Spleen (tissue), 11 donors: ENCODE results near the gene USP10. TPM values are rescaled to one million over a fixed set of nuclear protein-coding genes. Genes with fewer than 3 reads are reported as not detected.

Experiments
- DNase-seq: peaks from one replicate; pipeline ENCODE4 v3.0.0-alpha.2; 2020
- H3K27ac ChIP-seq, 8 donors: fragments of 200-600 bp; sonication (generic) in 7 of 8; 1 replicate in 4 of 8; 2 replicates in 4 of 8; pipeline versions ENCODE4 v1.5.0 to v1.8.0; 2016 to 2021; ENCODE audit warnings: inconsistent platforms in 4 of 8, mild to moderate bottlenecking in 4 of 8, moderate library complexity in 1 of 8
- H3K27me3 ChIP-seq, 7 donors: fragments of 200-600 bp; sonication (generic) in 6 of 7; replicated peaks in 1 of 7; 1 replicate in 4 of 7; 2 replicates in 3 of 7; pipeline versions ENCODE4 v1.5.0 to v1.8.0; 2016 to 2021; ENCODE audit warnings: inconsistent platforms in 3 of 7, mild to moderate bottlenecking in 1 of 7
- H3K36me3 ChIP-seq, 6 donors: fragments of 200-600 bp; sonication (generic) in 5 of 6; 1 replicate in 4 of 6; 2 replicates in 2 of 6; pipeline versions ENCODE4 v1.5.0 to v1.8.0; 2016 to 2021; ENCODE audit warnings: inconsistent platforms in 2 of 6
- H3K4me1 ChIP-seq, 6 donors: fragments of 200-600 bp; sonication (generic) in 5 of 6; 1 replicate in 3 of 6; 2 replicates in 3 of 6; pipeline versions ENCODE4 v1.5.0 to v1.8.0; 2016 to 2021; ENCODE audit warnings: inconsistent platforms in 3 of 6
- H3K4me3 ChIP-seq, 8 donors: fragments of 200-600 bp; sonication (generic) in 7 of 8; 1 replicate in 4 of 8; 2 replicates in 4 of 8; pipeline versions ENCODE4 v1.5.0 to v1.8.0; 2016 to 2021; ENCODE audit warnings: inconsistent platforms in 4 of 8, mild to moderate bottlenecking in 4 of 8, moderate library complexity in 2 of 8
- H3K9me3 ChIP-seq, 8 donors: fragments of 200-600 bp; sonication (generic) in 7 of 8; 1 replicate in 4 of 8; 2 replicates in 4 of 8; pipeline versions ENCODE4 v1.5.0 to v1.8.0; 2016 to 2021; ENCODE audit warnings: inconsistent platforms in 4 of 8
- CTCF ChIP-seq, 11 experiments: fragments of 200-600 bp in 7 of 11; fragments of 450-650 bp in 4 of 11; sonication (generic) in 4 of 11; IDR thresholded peaks in 8 of 11; conservative IDR thresholded peaks in 3 of 11; 1 replicate in 7 of 11; 2 replicates in 4 of 11; pipeline versions ENCODE4 v1.4.0 to v1.8.0; 2016 to 2021; ENCODE audit warnings: antibody characterized with exemption in 11 of 11, inconsistent platforms in 4 of 11, mild to moderate bottlenecking in 1 of 11
- POLR2A ChIP-seq, 3 donors: fragments of 450-650 bp; IDR thresholded peaks; one replicate each; pipeline ENCODE4 v1.5.1; 2017; ENCODE audit warnings: antibody characterized with exemption in 3 of 3, mild to moderate bottlenecking in 1 of 3
- POLR2AphosphoS5 ChIP-seq, 3 donors: sonication (generic); formaldehyde crosslinking; IDR thresholded peaks; one replicate each; pipeline ENCODE4 v1.5.1; 2017; ENCODE audit warnings: antibody characterized with exemption in 3 of 3
- WGBS, 5 donors: extraction: QIAGEN DNeasy Blood & Tissue Kit in 3 of 5; methylation state at CpG; one replicate each; pipeline versions ENCODE4 v1.1.5 to v1.1.7; 2013 to 2018; 5-methylcytosine and 5-hydroxymethylcytosine counted together
- intact Hi-C: fragments of 100-400 bp; cut with DNase I; formaldehyde crosslinking; loops from one replicate; pipeline ENCODE4 v1.15.0; 2023; ENCODE audit warnings: low total_unique reads
- polyA plus RNA-seq, 3 donors: library from polyadenylated mRNA; stranded (reverse); fragments of 200-250 nt; gene quantifications; one replicate each; pipeline ENCODE4 v1.2.1, GENCODE V29; 2013
- total RNA-seq, 7 donors: library from RNA; depleted of rRNA in 3 of 7; stranded (reverse); fragments of >200 nt in 3 of 7; fragmentation: NEBNext Ultra II Directional in 4 of 7; extraction: Animal tissue kit (Norgen Biotek cat#: 25700) in 4 of 7; gene quantifications; one replicate each; pipeline versions ENCODE4 v1.1.0 to v1.2.1, GENCODE V29; 2016 to 2021
- donor health status: healthy with polysubstance abuse.
- donor health status: DM: no; HTN: no; CAD: no; lungs with moderate emphysema.
- donor health status: DM: no; HTN: no; CAD: no.
- donor health status: Bipolar disorder and iron deficiency.
- donor health status: healthy.
- donor health status: DM: no; HTN: no; CAD: no.
- donor health status: DM: yes; HTN: yes; CAD: no.

USP10 gene
- total and polyA plus RNA-seq, 10 donors: 28.1 to 105 (median 79.5) TPM

GRCh38 chr16:84683691-84684591 is 15.9 kb upstream of the USP10 start:
- peaks cover 0 to 9% (median 0%) of the 10 kb centered on the region in 7 donors for H3K27me3 ChIP-seq
- H3K27ac ChIP-seq: no peak overlapping the region
- no peak for DNase-seq
- no peaks in the 10 kb centered on the region for H3K9me3 ChIP-seq
- H3K4me3 ChIP-seq: no peak overlapping the region
- intact Hi-C loops: no loop called here
- peaks cover 0 to 16% (median 3%) of the 10 kb centered on the region in 6 donors for H3K4me1 ChIP-seq
- no peaks in the 10 kb centered on the region for H3K36me3 ChIP-seq
- TF ChIP-seq POLR2AphosphoS5 (IDR thresholded peaks at IDR 0.05): no peak
- WGBS, 5 donors: 71 to 83% (median 78%) methylated on average over 15 of the region's 15 CpGs

GRCh38 chr16:84684592-84684965 is 15.2 kb upstream of the USP10 start:
- WGBS, 5 donors: 90 to 96% (median 92%) methylated on average over 4 of the region's 4 CpGs
- Histone ChIP-seq H3K4me1 (peaks cover 0 to 16% (median 3%) of the 10 kb centered on the region in 6 donors), H3K27me3 (peaks cover 0 to 9% (median 0%) of the 10 kb centered on the region in 7 donors), H3K36me3 (no peaks in the 10 kb centered on the region), H3K4me3 (no peak overlapping the region), H3K27ac (no peak overlapping the region), H3K9me3 (no peaks in the 10 kb centered on the region)
- intact Hi-C loops: no loop called here
- no peak for TF ChIP-seq CTCF (IDR thresholded peaks at IDR 0.05 in 8 of 11, conservative IDR thresholded peaks at IDR 0.05 in 3 of 11)
- TF ChIP-seq POLR2A (IDR thresholded peaks at IDR 0.05): no peak
- TF ChIP-seq POLR2AphosphoS5 (IDR thresholded peaks at IDR 0.05): no peak
- DNase-seq: no peak

- H3K27ac ChIP-seq: no peak overlapping the region
- H3K4me3 ChIP-seq: no peak overlapping the region
- H3K4me1 ChIP-seq: peaks cover 0 to 16% (median 3%) of the 10 kb centered on the region in 6 donors
- no peaks in the 10 kb centered on the region for H3K9me3 ChIP-seq
- TF ChIP-seq POLR2A (IDR thresholded peaks at IDR 0.05) (no peak), CTCF (IDR thresholded peaks at IDR 0.05 in 8 of 11, conservative IDR thresholded peaks at IDR 0.05 in 3 of 11) (no peak), POLR2AphosphoS5 (IDR thresholded peaks at IDR 0.05) (no peak)
- intact Hi-C loops: no loop called here
- DNase-seq: no peak
- peaks cover 0 to 9% (median 0%) of the 10 kb centered on the region in 7 donors for H3K27me3 ChIP-seq
- H3K36me3 ChIP-seq: no peaks in the 10 kb centered on the region
- 74 to 85% (median 81%) methylated on average over 8 of the region's 8 CpGs for WGBS, 5 donors
These were observed 14.6 kb upstream of the USP10 start for GRCh38 chr16:84685210-84685609.

- intact Hi-C loops: no loop called here
- peaks cover 0 to 17% (median 3%) of the 10 kb centered on the region in 6 donors for H3K4me1 ChIP-seq
- H3K9me3 ChIP-seq: no peaks in the 10 kb centered on the region
- H3K36me3 ChIP-seq: no peaks in the 10 kb centered on the region
- WGBS, 5 donors: 83 to 91% (median 88%) methylated on average over 4 to 6 of the region's 6 CpGs
- no peak overlapping the region for H3K4me3 ChIP-seq
- TF ChIP-seq POLR2AphosphoS5 (IDR thresholded peaks at IDR 0.05) (no peak), CTCF (IDR thresholded peaks at IDR 0.05 in 8 of 11, conservative IDR thresholded peaks at IDR 0.05 in 3 of 11) (no peak), POLR2A (IDR thresholded peaks at IDR 0.05) (no peak)
- peaks cover 0 to 9% (median 0%) of the 10 kb centered on the region in 7 donors for H3K27me3 ChIP-seq
- DNase-seq: no peak
- H3K27ac ChIP-seq: no peak overlapping the region
These were observed 13.0 kb upstream of the USP10 start for GRCh38 chr16:84686707-84687298.
